Measurements from ENCODE around the gene ERMAP. TPM values are rescaled to one million over a fixed set of nuclear protein-coding genes. Genes with fewer than 3 reads are reported as not detected.

ERMAP gene
- total and polyA plus RNA-seq, 9 of the 15 experiments (the other 6 are each of a cell fraction or from before 2014, with no cell fraction given) = 8.0 to 31.4 (median 22.5) TPM

DNA sequence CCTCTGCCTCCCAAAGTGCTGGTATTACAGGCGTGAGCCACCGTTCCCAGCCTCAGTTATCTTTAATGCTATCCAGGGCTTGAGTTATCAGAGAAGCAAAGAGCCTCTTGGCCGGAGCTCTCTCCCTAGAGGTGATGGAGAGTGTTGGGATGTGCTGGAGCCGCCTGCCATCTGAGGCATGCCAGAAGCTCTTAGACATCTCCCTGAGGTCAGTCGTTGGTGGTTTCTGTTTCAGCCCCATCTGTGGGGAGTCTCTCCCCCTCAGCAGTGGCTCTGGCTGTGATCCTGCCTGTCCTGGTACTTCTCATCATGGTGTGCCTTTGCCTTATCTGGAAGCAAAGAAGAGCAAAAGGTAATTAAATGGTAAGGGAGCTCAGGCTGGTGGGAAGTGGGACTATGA is 17.9 kb downstream of the ERMAP start (continued):
- TF ChIP-seq PURB (CRISPR knock-in tag; IDR thresholded peaks at IDR 0.05; ENCODE audit: low read depth) = no peak

GRCh38 chr1:42835422-42835821 is 18.5 kb downstream of the ERMAP start:
- Histone ChIP-seq H3K4me2 (ENCODE audit: insufficient read depth, low read length) (no peak overlapping the region), H3K27me3 (ENCODE audit: control insufficient read depth in 2 of 2, insufficient read depth in 2 of 2, low read length in 2 of 2) (no peaks in the 10 kb centered on the region), H3K4me3 (no peak overlapping the region), H3K9ac (ENCODE audit: insufficient read depth in 1 of 2, low read depth in 2 of 2, low read length in 2 of 2) (no peak overlapping the region), H4K20me1 (replicated peaks; ENCODE audit: control insufficient read depth, insufficient read depth, low read length) (peaks cover 6% of the 10 kb centered on the region), H3K9me1 (ENCODE audit: control insufficient read depth, insufficient read depth, low read length) (peaks cover 11% of the 10 kb centered on the region), H3K79me2 (ENCODE audit: control insufficient read depth, insufficient read depth, low read length) (peaks cover 23% of the 10 kb centered on the region), H3K27ac (ENCODE audit: extremely low read depth, low read depth, low read length) (no peak overlapping the region), H3K36me3 (ENCODE audit: control insufficient read depth, insufficient read depth, low read length) (peaks cover 81% of the 10 kb centered on the region), H3K4me1 (replicated peaks in 1 of 2; ENCODE audit: control insufficient read depth in 2 of 2, insufficient read depth in 2 of 2, low read length in 2 of 2) (peaks cover 16 to 28% of the 10 kb centered on the region in 2 experiments; a peak in 4 of 5 replicates), H2AFZ (ENCODE audit: low read depth, low read length) (no peak overlapping the region), H3K9me3 (replicated peaks; ENCODE audit: control insufficient read depth, insufficient read depth, low read depth, low read length) (no peaks in the 10 kb centered on the region)
- ChIA-PET POLR2A (interaction anchor here (0.9 to 10.7 kb wide), 6 partner anchors 10 to 128 kb away, joined by 3 to 94 read pairs (median 4); partner anchors contain the start of genes ERMAP, SVBP and ZNF691), CTCF (ENCODE audit: low intra/inter-chr PET ratio) (no interaction called here)
- TF ChIP-seq KLF10 (CRISPR knock-in tag; IDR thresholded peaks at IDR 0.05) (no peak), SRSF9 (IDR thresholded peaks at IDR 0.05; ENCODE audit: borderline replicate concordance, low read depth, low read length) (no peak), RBM17 (IDR thresholded peaks at IDR 0.05; ENCODE audit: borderline replicate concordance, low read depth, low read length) (no peak), MBD2 (IDR thresholded peaks at IDR 0.05; ENCODE audit: borderline replicate concordance, low read depth) (no peak), ARNT (IDR thresholded peaks at IDR 0.05) (no peak), NUFIP1 (IDR thresholded peaks at IDR 0.05; ENCODE audit: partially characterized antibody) (no peak), SIX5 (IDR thresholded peaks at IDR 0.05; ENCODE audit: borderline replicate concordance in 1 of 2, insufficient read depth in 1 of 2, low read depth in 1 of 2, low read length in 2 of 2) (no peak)
- TF ChIP-seq, protein P1, sequence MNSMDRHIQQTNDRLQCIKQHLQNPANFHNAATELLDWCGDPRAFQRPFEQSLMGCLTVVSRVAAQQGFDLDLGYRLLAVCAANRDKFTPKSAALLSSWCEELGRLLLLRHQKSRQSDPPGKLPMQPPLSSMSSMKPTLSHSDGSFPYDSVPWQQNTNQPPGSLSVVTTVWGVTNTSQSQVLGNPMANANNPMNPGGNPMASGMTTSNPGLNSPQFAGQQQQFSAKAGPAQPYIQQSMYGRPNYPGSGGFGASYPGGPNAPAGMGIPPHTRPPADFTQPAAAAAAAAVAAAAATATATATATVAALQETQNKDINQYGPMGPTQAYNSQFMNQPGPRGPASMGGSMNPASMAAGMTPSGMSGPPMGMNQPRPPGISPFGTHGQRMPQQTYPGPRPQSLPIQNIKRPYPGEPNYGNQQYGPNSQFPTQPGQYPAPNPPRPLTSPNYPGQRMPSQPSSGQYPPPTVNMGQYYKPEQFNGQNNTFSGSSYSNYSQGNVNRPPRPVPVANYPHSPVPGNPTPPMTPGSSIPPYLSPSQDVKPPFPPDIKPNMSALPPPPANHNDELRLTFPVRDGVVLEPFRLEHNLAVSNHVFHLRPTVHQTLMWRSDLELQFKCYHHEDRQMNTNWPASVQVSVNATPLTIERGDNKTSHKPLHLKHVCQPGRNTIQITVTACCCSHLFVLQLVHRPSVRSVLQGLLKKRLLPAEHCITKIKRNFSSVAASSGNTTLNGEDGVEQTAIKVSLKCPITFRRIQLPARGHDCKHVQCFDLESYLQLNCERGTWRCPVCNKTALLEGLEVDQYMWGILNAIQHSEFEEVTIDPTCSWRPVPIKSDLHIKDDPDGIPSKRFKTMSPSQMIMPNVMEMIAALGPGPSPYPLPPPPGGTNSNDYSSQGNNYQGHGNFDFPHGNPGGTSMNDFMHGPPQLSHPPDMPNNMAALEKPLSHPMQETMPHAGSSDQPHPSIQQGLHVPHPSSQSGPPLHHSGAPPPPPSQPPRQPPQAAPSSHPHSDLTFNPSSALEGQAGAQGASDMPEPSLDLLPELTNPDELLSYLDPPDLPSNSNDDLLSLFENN (IDR thresholded peaks at IDR 0.05; ENCODE audit: low read depth in 2 of 2, low read length in 2 of 2) = no peak
- ATAC-seq (no peak; the same call in 2 of the 3 replicates), DNase-seq (ENCODE audit: extremely low read depth in 1 of 4, low spot score in 3 of 4) (no peak), FAIRE-seq (no peak)
- BruUV-seq (replicated peaks) = no TSS peak
- in situ Hi-C loops (cut with MboI) = no loop called here
- 84% methylated on average over 2 of the region's 2 CpGs for WGBS (ENCODE audit: insufficient coverage, low coverage, missing lambda C conversion rate)
- intact Hi-C loops (cut with micrococcal nuclease) = no loop called here

Data from K562 (cell line).